Smooth muscle cell (in vitro differentiated cells): ENCODE results near the gene EFHC2. TPM values are rescaled to one million over a fixed set of nuclear protein-coding genes. Genes with fewer than 3 reads are reported as not detected.

Source experiments
- DNase-seq: peaks from one replicate; lab custom pipeline; 2025; ENCODE audit not compliant: unreplicated experiment; lab: John Stamatoyannopoulos, UW
- H2AFZ ChIP-seq: fragments of 200-600 bp; sonication (generic); 2 replicates; pipeline ENCODE4 v1.6.0; 2016; ENCODE audit warnings: antibody characterized with exemption, low read depth, mild to moderate bottlenecking
- H3F3A ChIP-seq: fragments of 200-600 bp; sonication (generic); 2 replicates; pipeline ENCODE4 v1.6.0; 2017; ENCODE audit warnings: antibody characterized with exemption, low read depth
- H3K27ac ChIP-seq: fragments of 200-600 bp; sonication (generic); 2 replicates; pipeline ENCODE4 v1.5.1; 2016; ENCODE audit warnings: low read depth, mild to moderate bottlenecking
- H3K27me3 ChIP-seq: fragments of 200-600 bp; sonication (generic); 2 replicates; pipeline ENCODE4 v1.6.1; 2016; ENCODE audit warnings: low read depth, mild to moderate bottlenecking
- H3K36me3 ChIP-seq: fragments of 200-600 bp; sonication (generic); 2 replicates; pipeline ENCODE4 v1.5.1; 2016; ENCODE audit warnings: low read depth
- H3K4me1 ChIP-seq: fragments of 200-600 bp; sonication (generic); 2 replicates; pipeline ENCODE4 v1.5.1; 2016; ENCODE audit warnings: low read depth
- H3K4me2 ChIP-seq: fragments of 200-600 bp; sonication (generic); 2 replicates; pipeline ENCODE4 v1.6.0; 2016; ENCODE audit warnings: mild to moderate bottlenecking
- H3K4me3 ChIP-seq: fragments of 200-600 bp; sonication (generic); 2 replicates; pipeline ENCODE4 v1.5.1; 2016; ENCODE audit warnings: mild to moderate bottlenecking
- H3K79me2 ChIP-seq: fragments of 200-600 bp; sonication (generic); 2 replicates; pipeline ENCODE4 v1.6.0; 2016; ENCODE audit warnings: low read depth, mild to moderate bottlenecking
- H3K9ac ChIP-seq: fragments of 200-600 bp; sonication (generic); 2 replicates; pipeline ENCODE4 v1.6.0; 2016; ENCODE audit warnings: low read depth
- H3K9me3 ChIP-seq: fragments of 200-600 bp; sonication (generic); replicated peaks from 2 replicates; pipeline ENCODE4 v1.5.1; 2016; ENCODE audit warnings: low read depth
- H4K20me1 ChIP-seq: fragments of 200-600 bp; sonication (generic); 2 replicates; pipeline ENCODE4 v1.6.0; 2016; ENCODE audit warnings: low read depth
- CTCF ChIP-seq: fragments of 200-600 bp; sonication (generic); IDR thresholded peaks from 2 replicates; pipeline ENCODE4 v1.5.1; 2017; ENCODE audit warnings: borderline replicate concordance, mild to moderate bottlenecking, antibody characterized with exemption; ENCODE audit not compliant: insufficient read depth, poor library complexity, severe bottlenecking
- WGBS: methylation state at CpG from one replicate; pipeline ENCODE4 v1.1.7; 2016; ENCODE audit warnings: low lambda C conversion rate; 5-methylcytosine and 5-hydroxymethylcytosine counted together
- polyA plus RNA-seq: library from polyadenylated mRNA; unstranded; fragments of >200 nt; fragmentation: Nextera tagmentation; extraction: Ambion mirVana; gene quantifications from 2 replicates; pipeline ENCODE4 v1.2.1, GENCODE V29; 2016
- total RNA-seq: library from RNA; depleted of rRNA; stranded (reverse); fragments of >200 nt; gene quantifications from 2 replicates; pipeline ENCODE4 v1.2.3, GENCODE V29; 2014

Gene EFHC2
- total and polyA plus RNA-seq, 2 experiments from 2014 or later = 2.3 to 3.5 TPM

- peaks cover 4% of the 10 kb centered on the region for H3F3A ChIP-seq
- no peak overlapping the region for H3K4me3 ChIP-seq
- H3K9ac ChIP-seq = peak overlapping the region; percentile 85
- no peaks in the 10 kb centered on the region for H3K36me3 ChIP-seq
- no peaks in the 10 kb centered on the region for H3K4me1 ChIP-seq
- TF ChIP-seq CTCF = no peak
- H3K27ac ChIP-seq = peak overlapping the region; percentile 81
- H3K9me3 ChIP-seq = no peaks in the 10 kb centered on the region
- H4K20me1 ChIP-seq = no peaks in the 10 kb centered on the region
- H3K79me2 ChIP-seq = no peaks in the 10 kb centered on the region
- no peaks in the 10 kb centered on the region for H3K27me3 ChIP-seq
- H3K4me2 ChIP-seq = peak overlapping the region; percentile 75
- 72% methylated on average over 16 of the region's 16 CpGs for WGBS
- H2AFZ ChIP-seq = peak overlapping the region; percentile 59
- DNase-seq = no peak
These were observed 722 bp upstream of the EFHC2 start for GRCh38 chrX:44344194-44344593.

DNA sequence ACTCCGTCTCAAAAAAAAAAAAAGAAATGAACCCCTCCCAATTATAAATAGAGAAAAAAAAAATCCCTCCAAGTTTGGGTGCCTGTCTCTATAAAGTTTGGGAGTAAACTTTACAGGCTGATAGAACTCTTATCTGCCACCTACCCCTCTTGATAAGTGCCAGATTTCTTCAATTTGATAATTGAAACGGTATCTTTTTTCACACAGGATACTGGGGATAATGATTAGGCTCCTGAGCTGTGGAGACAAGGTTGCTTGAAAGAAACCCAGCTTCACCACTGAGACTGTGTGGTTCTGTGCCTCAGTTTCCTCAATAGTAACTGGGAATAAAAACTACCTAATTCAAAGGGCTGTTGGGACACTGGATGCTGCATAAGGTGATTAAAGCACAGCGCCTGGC is 606 bp downstream of the EFHC2 start:
- H3K36me3 ChIP-seq = no peaks in the 10 kb centered on the region
- H3K4me3 ChIP-seq = peak overlapping the region; percentile 53
- no peaks in the 10 kb centered on the region for H3K79me2 ChIP-seq
- no peaks in the 10 kb centered on the region for H3K27me3 ChIP-seq
- peak overlapping the region; percentile 75 for H3K4me2 ChIP-seq
- peak overlapping the region; percentile 81 for H3K27ac ChIP-seq
- peak overlapping the region; percentile 85 for H3K9ac ChIP-seq
- H3F3A ChIP-seq = peaks cover 4% of the 10 kb centered on the region
- no peak overlapping the region for H2AFZ ChIP-seq
- no peaks in the 10 kb centered on the region for H4K20me1 ChIP-seq
- H3K9me3 ChIP-seq = no peaks in the 10 kb centered on the region
- 73% methylated on average over 3 of the region's 3 CpGs for WGBS
- no peak for TF ChIP-seq CTCF
- DNase-seq = no peak
- H3K4me1 ChIP-seq = no peaks in the 10 kb centered on the region

- Histone ChIP-seq H3K9me3 (no peaks in the 10 kb centered on the region), H3K27me3 (no peaks in the 10 kb centered on the region), H3K9ac (no peak overlapping the region), H3K79me2 (no peaks in the 10 kb centered on the region), H3K27ac (no peak overlapping the region), H3F3A (no peaks in the 10 kb centered on the region), H3K36me3 (no peaks in the 10 kb centered on the region), H3K4me3 (no peak overlapping the region), H4K20me1 (no peaks in the 10 kb centered on the region), H3K4me1 (no peaks in the 10 kb centered on the region), H2AFZ (no peak overlapping the region), H3K4me2 (no peak overlapping the region)
- 74% methylated on average over 5 of the region's 5 CpGs for WGBS
- DNase-seq = no peak
- TF ChIP-seq CTCF = no peak
These were observed 5.1 kb downstream of the EFHC2 start for GRCh38 chrX:44338361-44338760.

DNA sequence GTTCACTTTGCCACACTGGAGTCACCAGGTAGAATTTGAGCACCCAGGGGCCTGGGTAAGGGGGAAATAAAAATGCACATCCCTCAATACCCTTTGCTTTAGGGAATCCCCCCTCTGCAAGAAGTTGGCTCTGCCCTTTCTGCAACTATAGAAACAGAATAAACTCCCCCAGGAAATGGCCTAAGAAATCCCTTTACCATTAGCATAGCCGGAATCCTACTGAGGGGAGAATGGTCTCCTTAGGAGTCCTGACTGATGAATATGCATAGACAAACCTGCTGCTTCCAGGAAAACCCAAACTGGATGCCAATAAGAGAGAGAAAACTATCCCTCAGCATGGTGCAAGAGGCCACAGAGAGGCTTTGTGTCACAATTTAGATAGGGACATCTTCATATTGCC is 11.0 kb downstream of the EFHC2 start:
- Histone ChIP-seq H3K27me3 (no peaks in the 10 kb centered on the region), H3K9ac (no peak overlapping the region), H3F3A (no peaks in the 10 kb centered on the region), H3K4me3 (no peak overlapping the region), H3K4me1 (no peaks in the 10 kb centered on the region), H3K4me2 (no peak overlapping the region), H3K36me3 (no peaks in the 10 kb centered on the region), H4K20me1 (no peaks in the 10 kb centered on the region), H3K9me3 (no peaks in the 10 kb centered on the region), H3K79me2 (no peaks in the 10 kb centered on the region), H2AFZ (no peak overlapping the region), H3K27ac (no peak overlapping the region)
- DNase-seq = no peak
- WGBS = 50% methylated on average over 1 of the region's 1 CpG
- no peak for TF ChIP-seq CTCF
